ENCODE measurements around the gene IL1R2. TPM values are rescaled to one million over a fixed set of nuclear protein-coding genes. Genes with fewer than 3 reads are reported as not detected.
A peak's percentile ranks its signal among the peaks of the same experiment; 100 is the strongest.

The IL1R2 gene
- total and polyA plus RNA-seq, 2 donors (not counting 1 experiment from before 2014, with no cell fraction given) = 0.17 to 0.20 TPM

- Histone ChIP-seq H3K4me3 (replicated peaks in 1 of 4; ENCODE audit: control extremely low read depth in 1 of 4, insufficient read depth in 1 of 4, low read depth in 3 of 4, low read length in 4 of 4) (peak overlapping the region in 1 of 4 experiments; percentile 14), H2AFZ (ENCODE audit: low read length) (peak overlapping the region; percentile 25), H3K4me1 (ENCODE audit: control insufficient read depth, extremely low read depth, insufficient read depth, low read length) (peaks cover 12% of the 10 kb centered on the region), H3K9ac (ENCODE audit: insufficient read depth, low read length) (no peak overlapping the region), H3K27ac (ENCODE audit: insufficient read depth, low read length) (peak overlapping the region; percentile 35), H4K20me1 (ENCODE audit: control insufficient read depth, extremely low read depth, insufficient read depth, low read length) (no peaks in the 10 kb centered on the region), H3K36me3 (ENCODE audit: control insufficient read depth, insufficient read depth, low read length) (no peaks in the 10 kb centered on the region), H3K27me3 (ENCODE audit: control insufficient read depth, insufficient read depth, low read length) (no peaks in the 10 kb centered on the region), H3K79me2 (ENCODE audit: control insufficient read depth, insufficient read depth, low read length) (no peaks in the 10 kb centered on the region), H3K9me3 (ENCODE audit: control insufficient read depth, insufficient read depth, low read depth, low read length) (no peaks in the 10 kb centered on the region), H3K4me2 (ENCODE audit: extremely low read depth, insufficient read depth, low read length) (peak overlapping the region; percentile 70)
- peak; percentile 91 to 96 for DNase-seq (ENCODE audit: low read depth in 2 of 2)
- TF ChIP-seq, protein P1, sequence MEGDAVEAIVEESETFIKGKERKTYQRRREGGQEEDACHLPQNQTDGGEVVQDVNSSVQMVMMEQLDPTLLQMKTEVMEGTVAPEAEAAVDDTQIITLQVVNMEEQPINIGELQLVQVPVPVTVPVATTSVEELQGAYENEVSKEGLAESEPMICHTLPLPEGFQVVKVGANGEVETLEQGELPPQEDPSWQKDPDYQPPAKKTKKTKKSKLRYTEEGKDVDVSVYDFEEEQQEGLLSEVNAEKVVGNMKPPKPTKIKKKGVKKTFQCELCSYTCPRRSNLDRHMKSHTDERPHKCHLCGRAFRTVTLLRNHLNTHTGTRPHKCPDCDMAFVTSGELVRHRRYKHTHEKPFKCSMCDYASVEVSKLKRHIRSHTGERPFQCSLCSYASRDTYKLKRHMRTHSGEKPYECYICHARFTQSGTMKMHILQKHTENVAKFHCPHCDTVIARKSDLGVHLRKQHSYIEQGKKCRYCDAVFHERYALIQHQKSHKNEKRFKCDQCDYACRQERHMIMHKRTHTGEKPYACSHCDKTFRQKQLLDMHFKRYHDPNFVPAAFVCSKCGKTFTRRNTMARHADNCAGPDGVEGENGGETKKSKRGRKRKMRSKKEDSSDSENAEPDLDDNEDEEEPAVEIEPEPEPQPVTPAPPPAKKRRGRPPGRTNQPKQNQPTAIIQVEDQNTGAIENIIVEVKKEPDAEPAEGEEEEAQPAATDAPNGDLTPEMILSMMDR (conservative IDR thresholded peaks at IDR 0.05 in 1 of 2, IDR thresholded peaks at IDR 0.05 in 1 of 2; ENCODE audit: low read depth in 1 of 2, low read length in 2 of 2) = peak in 1 of 2 donors; percentile 44
- TF ChIP-seq EZH2 (IDR thresholded peaks at IDR 0.05; ENCODE audit: low read length, missing control alignments) = no peak
Measured at GRCh38 chr2:102033031-102033749, 41.4 kb downstream of the IL1R2 start.

GRCh38 chr2:102033750-102034682 is 42.3 kb downstream of the IL1R2 start:
- H3K4me2 ChIP-seq (ENCODE audit: extremely low read depth, insufficient read depth, low read length) = peak overlapping the region; percentile 70
- H3K9me3 ChIP-seq (ENCODE audit: control insufficient read depth, insufficient read depth, low read depth, low read length) = no peaks in the 10 kb centered on the region
- H2AFZ ChIP-seq (ENCODE audit: low read length) = peak overlapping the region; percentile 25
- peak overlapping the region in 1 of 4 experiments; percentile 14 for H3K4me3 ChIP-seq (replicated peaks in 1 of 4; ENCODE audit: control extremely low read depth in 1 of 4, insufficient read depth in 1 of 4, low read depth in 3 of 4, low read length in 4 of 4)
- no peak overlapping the region for H3K9ac ChIP-seq (ENCODE audit: insufficient read depth, low read length)
- TF ChIP-seq, protein P1 (conservative IDR thresholded peaks at IDR 0.05 in 1 of 2, IDR thresholded peaks at IDR 0.05 in 1 of 2; ENCODE audit: low read depth in 1 of 2, low read length in 2 of 2) = no peak
- no peak for TF ChIP-seq EZH2 (IDR thresholded peaks at IDR 0.05; ENCODE audit: low read length, missing control alignments)
- no peaks in the 10 kb centered on the region for H4K20me1 ChIP-seq (ENCODE audit: control insufficient read depth, extremely low read depth, insufficient read depth, low read length)
- H3K79me2 ChIP-seq (ENCODE audit: control insufficient read depth, insufficient read depth, low read length) = no peaks in the 10 kb centered on the region
- no peaks in the 10 kb centered on the region for H3K27me3 ChIP-seq (ENCODE audit: control insufficient read depth, insufficient read depth, low read length)
- peak overlapping the region; percentile 35 for H3K27ac ChIP-seq (ENCODE audit: insufficient read depth, low read length)
- peaks cover 12% of the 10 kb centered on the region for H3K4me1 ChIP-seq (ENCODE audit: control insufficient read depth, extremely low read depth, insufficient read depth, low read length)
- H3K36me3 ChIP-seq (ENCODE audit: control insufficient read depth, insufficient read depth, low read length) = no peaks in the 10 kb centered on the region
- no peak for DNase-seq (ENCODE audit: low read depth in 2 of 2)
